Osteocyte (in vitro differentiated cells): ENCODE measurements around the gene SCFD1. TPM values are rescaled to one million over a fixed set of nuclear protein-coding genes. Genes with fewer than 3 reads are reported as not detected.

Source experiments
- DNase-seq: peaks from one replicate; pipeline ENCODE4 v3.0.0; 2021; ENCODE audit warnings: mixed read lengths; ENCODE audit not compliant: unreplicated experiment; ENCODE audit errors: extremely low spot score
- H3K27ac Mint-ChIP-seq: one replicate; pipeline ENCODE4 v1.8.0; 2021; ENCODE audit warnings: mild to moderate bottlenecking, mixed read lengths; ENCODE audit not compliant: unreplicated experiment
- H3K27me3 Mint-ChIP-seq: one replicate; pipeline ENCODE4 v1.8.0; 2021; ENCODE audit warnings: mixed read lengths; ENCODE audit not compliant: unreplicated experiment
- H3K36me3 Mint-ChIP-seq: one replicate; pipeline ENCODE4 v1.8.0; 2021; ENCODE audit warnings: mixed read lengths; ENCODE audit not compliant: unreplicated experiment
- H3K4me1 Mint-ChIP-seq: one replicate; pipeline ENCODE4 v1.8.0; 2021; ENCODE audit warnings: mixed read lengths; ENCODE audit not compliant: unreplicated experiment
- H3K4me3 Mint-ChIP-seq: one replicate; pipeline ENCODE4 v1.8.0; 2021; ENCODE audit warnings: mild to moderate bottlenecking, moderate library complexity, mixed read lengths; ENCODE audit not compliant: unreplicated experiment
- H3K9me3 Mint-ChIP-seq: one replicate; pipeline ENCODE4 v1.8.0; 2021; ENCODE audit warnings: mixed read lengths; ENCODE audit not compliant: unreplicated experiment
- CTCF ChIP-seq: fragments of 200-600 bp; sonication (generic); IDR thresholded peaks from 2 replicates; pipeline ENCODE4 v1.5.0; 2021; ENCODE audit warnings: antibody characterized with exemption, mild to moderate bottlenecking, moderate library complexity
- total RNA-seq: library from RNA; stranded (reverse); gene quantifications from 2 replicates; pipeline ENCODE4 v1.2.1, GENCODE V29; 2021

SCFD1 gene
- total RNA-seq, 1 donor from 2014 or later = 107 TPM

- peaks cover 31% of the 10 kb centered on the region for H3K27me3 Mint-ChIP-seq
- no peak overlapping the region for H3K27ac Mint-ChIP-seq
- DNase-seq = no peak
- H3K36me3 Mint-ChIP-seq = no peaks in the 10 kb centered on the region
- no peaks in the 10 kb centered on the region for H3K9me3 Mint-ChIP-seq
- no peaks in the 10 kb centered on the region for H3K4me1 Mint-ChIP-seq
- TF ChIP-seq CTCF = no peak
- no peak overlapping the region for H3K4me3 Mint-ChIP-seq
Measured at GRCh38 chr14:30779210-30779609, 157.1 kb downstream of the SCFD1 start.

Other genes with a start within 250 kb of the SCFD1 start
- 21.3 and 24.7 TPM in 2 replicates for gene G2E3, start 63.2 kb upstream of the SCFD1 start, total RNA-seq